HG03521 (cell line): ENCODE results near the gene SLCO2A1.

Experiments
- ATAC-seq: cut with Tn5 transposase; IDR thresholded peaks from one replicate; pipeline ENCODE4 v1.9.1; 2021; ENCODE audit warnings: mild to moderate bottlenecking, moderate library complexity; ENCODE audit not compliant: unreplicated experiment

SLCO2A1 gene

GRCh38 chr3:134035836-134036235, 6.1 kb upstream of the SLCO2A1 start:
- ATAC-seq, result no peak

GRCh38 chr3:134034005-134034785, 4.5 kb upstream of the SLCO2A1 start:
- no peak for ATAC-seq

- ATAC-seq, result no peak
Measured at GRCh38 chr3:134033315-134033996, 3.7 kb upstream of the SLCO2A1 start.

GRCh38 chr3:134031348-134031915, 1.7 kb upstream of the SLCO2A1 start:
- no peak for ATAC-seq

- ATAC-seq, result no peak
Measured at GRCh38 chr3:134030379-134031347, 938 bp upstream of the SLCO2A1 start.

GRCh38 chr3:134029256-134029733, 430 bp downstream of the SLCO2A1 start:
- no peak for ATAC-seq

- no peak for ATAC-seq
Measured at GRCh38 chr3:134028486-134029255, 1.1 kb downstream of the SLCO2A1 start.

GRCh38 chr3:134027631-134028030, 2.1 kb downstream of the SLCO2A1 start:
- ATAC-seq, result no peak

- no peak for ATAC-seq
Measured at GRCh38 chr3:134020135-134020680, 9.5 kb downstream of the SLCO2A1 start.

- no peak for ATAC-seq
Measured at GRCh38 chr3:134018850-134019249, 10.9 kb downstream of the SLCO2A1 start.

GRCh38 chr3:134018406-134018805, 11.3 kb downstream of the SLCO2A1 start:
- ATAC-seq, result no peak

GRCh38 chr3:134017490-134017889, 12.2 kb downstream of the SLCO2A1 start:
- ATAC-seq, result no peak

- no peak for ATAC-seq
Measured at GRCh38 chr3:134014270-134014669, 15.5 kb downstream of the SLCO2A1 start.

GRCh38 chr3:134013280-134013679, 16.4 kb downstream of the SLCO2A1 start:
- ATAC-seq, result no peak

- no peak for ATAC-seq
Measured at GRCh38 chr3:134009345-134010000, 20.3 kb downstream of the SLCO2A1 start.

GRCh38 chr3:134008630-134009156, 21.0 kb downstream of the SLCO2A1 start:
- ATAC-seq, result no peak

GRCh38 chr3:134007819-134008218, 21.9 kb downstream of the SLCO2A1 start:
- ATAC-seq, result no peak

- ATAC-seq, result no peak
Measured at GRCh38 chr3:134004841-134005240, 24.9 kb downstream of the SLCO2A1 start.

GRCh38 chr3:134003066-134003465, 26.7 kb downstream of the SLCO2A1 start:
- no peak for ATAC-seq
